HG03571 (cell line): ENCODE measurements around the gene SOCS3.

Experiments used
- ATAC-seq: cut with Tn5 transposase; IDR thresholded peaks from one replicate; pipeline ENCODE4 v1.9.1; 2021; ENCODE audit not compliant: unreplicated experiment

Gene SOCS3, protein sequence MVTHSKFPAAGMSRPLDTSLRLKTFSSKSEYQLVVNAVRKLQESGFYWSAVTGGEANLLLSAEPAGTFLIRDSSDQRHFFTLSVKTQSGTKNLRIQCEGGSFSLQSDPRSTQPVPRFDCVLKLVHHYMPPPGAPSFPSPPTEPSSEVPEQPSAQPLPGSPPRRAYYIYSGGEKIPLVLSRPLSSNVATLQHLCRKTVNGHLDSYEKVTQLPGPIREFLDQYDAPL

GRCh38 chr17:78359997-78360370 lies at the start of gene SOCS3:
SOCS3 (minus strand) TSS chr17:78360077; CDS start chr17:78359095, 982 bp downstream.
- ATAC-seq, result no peak

DNA sequence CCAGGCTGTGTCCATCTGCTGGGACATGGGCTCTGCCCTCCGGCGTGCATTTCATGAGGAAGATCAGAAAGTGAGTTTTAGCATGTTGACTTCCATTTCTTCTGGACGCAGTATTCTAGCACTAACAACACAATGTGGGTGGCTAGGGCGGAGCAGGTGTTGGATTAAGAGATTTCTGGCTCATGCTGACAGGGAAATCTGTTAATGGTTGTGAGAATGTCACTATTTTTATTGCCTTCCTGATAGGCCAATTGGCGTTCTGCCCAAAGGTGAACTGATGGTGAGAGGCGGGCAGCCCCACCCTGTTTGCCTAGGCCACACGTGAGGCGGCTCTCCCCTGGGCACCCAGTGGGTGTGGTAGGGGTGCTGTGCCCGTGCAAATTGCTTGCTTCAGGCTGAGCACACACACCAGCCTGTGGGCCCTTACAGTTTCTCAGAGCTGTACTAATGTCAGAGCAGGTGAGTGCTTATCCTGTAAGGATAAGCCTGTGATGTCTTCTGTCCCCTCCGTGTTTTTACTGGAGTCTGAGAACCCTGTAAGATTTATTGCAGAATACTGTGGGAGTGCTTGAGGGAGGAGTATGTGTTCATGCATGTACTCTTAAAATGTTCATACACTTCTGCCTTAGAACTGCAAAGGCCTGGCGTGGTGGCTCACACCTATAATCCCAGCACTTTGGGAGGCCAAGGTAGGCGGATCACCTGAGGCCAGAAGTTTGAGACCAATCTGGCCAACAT lies 49.5 kb upstream of the SOCS3 start:
- ATAC-seq, result no peak

- ATAC-seq, result no peak
Observed at GRCh38 chr17:78408476-78409050, 48.7 kb upstream of the SOCS3 start.

DNA sequence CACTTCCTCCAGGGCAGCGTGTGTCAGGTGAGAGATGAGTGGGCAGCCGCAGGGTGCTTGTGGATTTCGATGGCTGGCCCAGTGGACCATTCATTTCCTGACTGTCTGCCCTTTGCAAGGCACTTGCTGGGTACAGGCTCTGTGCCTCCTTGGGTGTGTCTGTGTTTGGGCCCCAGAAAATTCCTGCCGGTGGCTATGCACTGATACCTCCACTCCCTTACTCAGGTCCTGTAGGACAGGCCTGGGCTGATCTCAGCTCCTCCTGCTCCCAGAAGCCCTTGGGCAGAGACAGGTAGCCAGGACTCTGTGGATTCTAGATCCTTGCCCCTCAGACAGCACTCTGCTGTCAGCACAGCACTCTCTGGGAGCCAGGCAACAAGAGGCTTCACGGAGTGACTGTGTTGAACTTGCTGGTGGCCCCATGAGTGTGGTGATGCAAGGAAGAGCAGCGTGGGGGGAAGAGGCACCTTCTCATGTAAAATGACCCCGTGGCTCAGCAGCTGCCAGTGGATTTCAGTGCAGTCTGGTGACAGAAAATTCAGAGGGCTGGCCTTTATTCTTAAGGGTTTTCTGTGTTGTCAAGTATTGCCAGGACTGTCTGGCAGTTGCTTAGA lies 47.6 kb upstream of the SOCS3 start:
- ATAC-seq, result no peak

DNA sequence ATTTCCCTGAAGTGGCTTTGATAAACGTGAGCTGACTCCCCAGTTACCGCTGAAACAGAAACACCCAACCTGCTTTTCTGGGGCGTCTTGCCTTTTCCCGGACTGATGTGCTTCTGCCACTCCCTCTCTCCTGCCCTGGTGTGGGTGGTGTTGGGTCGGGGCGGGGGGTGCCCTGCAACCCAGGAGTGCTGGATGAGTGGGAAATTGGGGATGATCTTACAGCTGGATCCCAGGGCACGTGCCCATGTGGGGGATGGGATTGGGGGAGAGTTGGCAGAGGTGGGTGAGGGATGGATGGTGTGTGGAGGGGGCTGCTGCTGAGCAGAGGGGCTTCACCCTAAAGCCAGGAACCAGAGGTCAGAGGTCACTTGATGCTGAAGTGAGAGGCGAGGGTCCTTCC lies 47.0 kb upstream of the SOCS3 start:
- ATAC-seq, result no peak

GRCh38 chr17:78406396-78406795 lies 46.5 kb upstream of the SOCS3 start:
- no peak for ATAC-seq

DNA sequence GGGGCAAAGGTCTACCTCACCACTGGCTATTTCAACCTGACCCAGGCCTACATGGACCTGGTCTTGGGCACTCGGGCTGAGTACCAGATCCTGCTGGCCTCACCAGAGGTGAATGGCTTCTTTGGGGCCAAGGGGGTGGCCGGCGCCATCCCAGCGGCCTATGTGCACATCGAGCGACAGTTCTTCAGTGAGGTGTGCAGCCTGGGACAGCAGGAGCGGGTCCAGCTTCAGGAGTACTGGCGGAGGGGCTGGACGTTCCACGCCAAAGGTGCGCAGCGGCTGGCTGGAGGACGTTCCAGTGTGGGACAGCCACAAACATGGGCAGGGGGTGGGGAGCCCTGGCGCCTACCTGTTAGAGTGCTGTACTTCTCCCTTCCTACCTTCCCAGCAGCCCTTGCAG lies 43.9 kb upstream of the SOCS3 start:
- no peak for ATAC-seq

DNA sequence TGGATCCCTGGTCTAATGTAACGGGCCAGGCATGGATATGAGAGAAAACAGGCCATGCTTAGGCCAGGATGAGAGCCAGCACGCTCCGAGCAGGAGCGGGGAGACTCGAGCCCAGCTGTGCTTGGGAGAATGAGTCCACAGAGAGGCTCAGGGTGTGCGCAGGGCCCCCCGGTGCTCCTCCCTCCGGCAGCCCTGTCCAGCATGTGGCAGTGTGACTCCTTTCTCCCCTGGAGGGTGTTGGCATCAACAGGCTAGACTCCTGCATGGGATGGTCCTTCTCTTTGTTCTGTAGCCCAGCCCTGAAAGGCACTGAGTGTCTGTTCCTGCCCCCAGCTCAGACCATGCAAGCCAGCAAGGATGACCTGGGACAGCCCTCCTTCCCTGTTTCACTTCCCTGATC lies 42.0 kb upstream of the SOCS3 start:
- ATAC-seq, result no peak

DNA sequence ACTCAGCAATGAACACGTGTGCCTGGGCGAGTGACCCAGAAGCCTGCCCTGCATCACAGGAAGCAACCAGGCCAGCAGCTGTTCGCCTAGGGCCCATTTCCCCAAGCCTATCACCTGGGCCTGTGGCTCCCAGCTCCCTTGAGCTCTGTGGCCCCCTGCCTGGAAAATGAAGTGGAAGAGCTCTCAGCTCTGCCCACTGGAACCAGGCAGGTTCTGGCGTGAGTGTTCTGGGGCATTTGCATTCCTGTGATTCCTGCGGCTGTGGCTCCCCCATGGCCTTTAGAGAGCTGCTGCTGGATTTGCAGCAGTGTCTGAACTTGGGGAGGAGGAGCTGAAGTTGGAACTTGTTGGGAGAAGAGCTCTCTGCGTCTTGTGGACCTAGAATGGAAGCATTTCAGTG lies 41.4 kb upstream of the SOCS3 start:
- ATAC-seq, result no peak

GRCh38 chr17:78400581-78401240 lies 40.8 kb upstream of the SOCS3 start:
- ATAC-seq, result no peak

GRCh38 chr17:78399693-78400144 lies 39.8 kb upstream of the SOCS3 start:
- ATAC-seq, result no peak

GRCh38 chr17:78399028-78399692 lies 39.3 kb upstream of the SOCS3 start:
- no peak for ATAC-seq

DNA sequence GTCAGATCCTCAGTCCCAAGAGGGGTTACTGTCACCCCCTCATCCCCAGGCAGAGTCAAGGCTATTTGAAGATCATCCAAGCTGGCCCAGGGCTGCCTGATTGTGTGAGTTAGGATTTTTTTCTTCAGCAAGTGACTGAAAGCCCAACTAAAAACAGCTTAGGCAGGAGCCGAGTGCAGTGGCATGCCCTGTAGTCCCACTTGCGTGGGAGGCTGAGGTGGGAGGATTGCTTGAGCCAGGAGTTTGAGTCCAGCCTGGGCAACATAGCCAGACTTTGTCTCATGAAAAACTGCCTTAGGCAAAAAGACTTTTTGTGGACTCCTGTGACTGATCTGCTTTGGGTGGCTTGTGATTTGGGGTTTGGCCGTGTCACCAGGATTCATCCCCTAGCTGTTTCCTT lies 38.5 kb upstream of the SOCS3 start:
- no peak for ATAC-seq

DNA sequence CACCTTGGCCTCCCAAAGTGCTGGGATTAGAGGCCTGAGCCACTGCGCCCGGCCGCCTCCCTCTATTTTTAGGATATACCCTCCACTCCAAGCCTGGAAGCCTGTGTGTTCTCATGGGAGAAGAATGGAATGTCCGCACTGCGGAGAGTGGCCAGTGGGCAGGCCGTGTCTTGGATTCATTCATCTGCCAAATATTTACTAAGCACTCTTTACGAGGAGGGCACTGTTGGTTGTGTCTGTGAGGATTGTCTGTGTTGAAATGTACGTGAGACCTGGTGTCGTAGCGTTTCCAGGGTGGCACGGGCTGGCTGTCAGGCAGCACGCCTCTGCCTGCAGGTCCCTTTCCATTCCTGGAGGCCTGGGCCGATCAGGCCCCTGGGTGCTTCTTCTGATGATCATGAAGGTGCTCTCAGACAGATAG lies 37.8 kb upstream of the SOCS3 start:
- no peak for ATAC-seq

GRCh38 chr17:78396441-78397337 lies 36.8 kb upstream of the SOCS3 start:
- no peak for ATAC-seq

DNA sequence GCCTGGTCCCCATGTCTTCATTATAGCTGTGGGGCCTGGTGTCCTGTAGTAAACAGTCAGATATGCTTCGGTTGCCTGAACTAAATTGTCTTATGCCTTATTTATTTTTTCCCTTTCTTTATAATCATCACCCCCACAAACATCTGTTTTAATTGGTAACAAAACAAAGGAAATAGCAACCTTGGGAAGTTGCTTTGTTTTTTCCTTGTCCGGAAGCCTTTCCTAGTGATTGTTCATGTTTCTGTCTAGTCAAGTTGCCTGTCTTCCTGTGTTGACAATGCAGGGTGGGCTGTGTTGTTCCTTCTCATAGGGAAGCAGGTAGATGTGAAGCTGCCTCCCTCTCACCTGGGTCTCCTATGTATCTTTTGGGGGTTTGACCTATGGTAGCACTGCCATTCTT lies 35.3 kb upstream of the SOCS3 start:
- no peak for ATAC-seq

DNA sequence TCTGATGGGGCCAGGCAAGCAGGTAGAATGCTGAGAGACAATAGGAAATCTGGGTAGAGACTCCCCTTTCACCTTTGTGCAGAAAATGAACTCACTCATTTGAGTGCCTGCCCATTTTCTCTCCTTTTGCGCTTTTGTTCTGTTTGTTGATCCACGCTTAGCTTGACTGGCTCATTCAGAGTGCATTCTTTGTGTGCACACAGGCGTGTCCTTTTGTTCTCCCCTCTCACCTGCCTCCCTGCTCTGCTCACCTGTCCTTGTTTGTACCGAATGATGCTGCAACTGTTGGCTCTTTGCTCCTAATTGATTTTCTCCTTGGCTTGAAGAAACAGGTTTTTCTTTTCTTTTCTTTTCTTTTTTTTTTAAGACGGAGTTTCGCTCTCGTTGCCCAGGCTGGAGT lies 34.3 kb upstream of the SOCS3 start:
- no peak for ATAC-seq

GRCh38 chr17:78393575-78393974 lies 33.7 kb upstream of the SOCS3 start:
- no peak for ATAC-seq

DNA sequence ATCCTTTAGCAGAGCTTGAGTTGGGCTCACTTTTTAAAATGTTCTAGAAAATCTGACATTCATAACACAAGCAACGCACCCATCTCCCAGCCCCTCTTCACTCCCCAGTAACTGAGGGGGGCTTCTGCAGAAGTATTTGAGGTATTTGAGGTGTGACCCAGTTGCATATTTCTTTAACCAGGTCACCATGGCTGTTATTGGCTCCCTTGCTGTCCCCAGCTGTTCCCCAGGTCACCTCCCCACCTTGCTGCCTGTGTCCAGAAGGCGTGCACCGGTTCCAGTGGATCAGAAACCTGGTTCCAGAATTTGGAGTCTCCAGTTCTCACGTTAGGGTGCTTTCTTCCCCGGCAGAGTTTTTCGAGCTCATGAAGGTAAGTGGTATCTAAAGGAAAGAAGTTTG lies 32.4 kb upstream of the SOCS3 start:
- ATAC-seq, result no peak

GRCh38 chr17:78391843-78392242 lies 32.0 kb upstream of the SOCS3 start:
- ATAC-seq, result no peak
